ENCODE data around the gene CCDC158. TPM values are rescaled to one million over a fixed set of nuclear protein-coding genes. Genes with fewer than 3 reads are reported as not detected.

Gene CCDC158
- under 0.01 TPM in 2 replicates for total RNA-seq

GRCh38 chr4:76420762-76421581, at the start of gene CCDC158:
CCDC158 (minus strand) TSS chr4:76421141; CDS start chr4:76403207, 17,934 bp downstream.

DNA sequence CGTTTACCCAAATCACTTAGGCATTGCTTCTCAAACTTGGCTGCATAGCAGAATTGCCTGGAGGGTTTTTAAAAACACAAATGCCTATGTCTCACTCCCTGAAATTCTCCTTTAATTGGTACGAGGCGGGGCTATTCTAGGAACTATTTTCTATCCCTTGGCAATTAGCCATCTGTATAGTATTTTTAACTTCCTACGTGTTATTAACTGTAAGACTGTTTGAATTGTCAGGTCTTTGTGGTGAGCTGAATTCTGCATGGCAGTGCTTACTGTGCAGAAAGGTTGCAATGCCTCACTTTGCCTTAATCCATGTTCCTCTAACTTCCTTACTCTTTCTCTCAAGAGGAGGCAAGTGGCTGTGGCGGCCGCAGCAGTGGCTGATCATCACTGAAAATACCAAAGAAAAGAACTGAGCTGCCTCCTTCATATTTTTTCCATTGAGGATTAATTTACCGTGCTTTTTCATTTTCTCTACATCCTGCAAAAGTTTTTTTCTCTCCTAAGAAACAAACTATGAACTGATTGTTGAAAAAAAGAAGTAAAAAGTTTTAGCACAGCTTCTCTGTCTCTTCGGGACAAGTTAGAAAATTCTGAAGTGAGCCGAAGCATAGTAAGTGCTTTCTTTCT, 14.1 kb upstream of the CCDC158 start, which contains the start of gene SHROOM3:
SHROOM3 (plus strand) TSS at position 329 of the 627 bp plus-strand sequence. CDS start 824 bp downstream, outside the sequence.

GRCh38 chr4:76305971-76306881, 114.7 kb downstream of the CCDC158 start, which contains the start of gene STBD1:
STBD1 (plus strand) TSS chr4:76306733; CDS start chr4:76306770, 37 bp downstream.

Other genes starting within 250 kb of the CCDC158 start
- 116 and 124 TPM in 2 replicates for gene SCARB2, start 207.3 kb downstream of the CCDC158 start, total RNA-seq
- under 0.01 TPM in 1 of 2 replicates, not detected in the other for gene FAM47E, start 169.4 kb downstream of the CCDC158 start, total RNA-seq
- 0.94 and 4.6 TPM in 2 replicates for gene STBD1, start 114.4 kb downstream of the CCDC158 start, total RNA-seq
- gene SHROOM3, start 14.1 kb upstream of the CCDC158 start, total RNA-seq = 0.60 and 7.7 TPM in 2 replicates

All from pericardium fibroblast (primary cell).